CD4-positive, alpha-beta T cell treated with Interleukin-15 for 1 hour (primary cell): ENCODE data around the gene CCDC78.
"Not testable (repeated sequence)": the region's sequence is repeated elsewhere in the genome, so short reads cannot be mapped to it uniquely, and the experiment has no call there.

Source experiments
- DNase-seq: peaks from one replicate; pipeline ENCODE4 v3.0.0-alpha.2; 2020

CCDC78 gene

DNA sequence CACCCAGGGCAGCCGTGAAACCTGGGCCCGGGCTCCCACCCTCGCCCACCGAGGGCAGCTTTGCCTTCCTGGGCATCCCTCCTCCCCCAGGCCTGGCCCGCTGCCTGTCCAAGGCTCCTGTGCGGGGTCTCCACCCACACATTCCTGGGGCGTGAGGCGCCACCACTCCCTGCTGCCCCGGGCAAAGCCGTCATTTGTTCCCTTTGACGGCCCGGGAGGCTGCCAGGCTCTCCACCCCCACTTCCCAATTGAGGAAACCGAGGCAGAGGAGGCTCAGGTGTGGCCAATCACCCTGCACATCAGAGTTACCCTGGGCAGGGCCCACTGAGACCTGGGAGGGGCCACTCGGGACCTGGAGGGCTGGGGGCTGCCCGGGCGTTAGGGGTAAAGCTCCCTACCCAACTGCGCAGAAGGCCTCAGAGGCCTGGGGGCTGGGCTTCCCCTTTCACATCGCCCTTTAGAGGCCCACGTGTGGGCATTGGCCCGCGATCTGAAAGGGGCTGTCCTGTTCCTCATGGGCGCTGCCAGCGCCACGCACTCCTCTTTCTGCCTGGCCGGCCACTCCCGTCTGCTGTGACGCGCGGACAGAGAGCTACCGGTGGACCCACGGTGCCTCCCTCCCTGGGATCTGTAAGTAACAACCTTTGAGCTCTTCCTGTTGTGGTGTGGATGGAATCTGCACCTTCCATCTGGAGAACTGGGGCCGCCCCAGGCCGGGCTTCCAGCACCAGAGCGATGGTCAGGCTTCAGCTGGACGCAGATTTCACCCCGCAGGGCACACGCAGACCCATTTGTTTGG lies 34.5 kb upstream of the CCDC78 start, which contains the start of gene MSLN:
Gene MSLN (plus strand): TSS at position 190 of the 799 bp plus-strand sequence. CDS start 1,947 bp downstream, outside the sequence.
- DNase-seq, result no peak

DNA sequence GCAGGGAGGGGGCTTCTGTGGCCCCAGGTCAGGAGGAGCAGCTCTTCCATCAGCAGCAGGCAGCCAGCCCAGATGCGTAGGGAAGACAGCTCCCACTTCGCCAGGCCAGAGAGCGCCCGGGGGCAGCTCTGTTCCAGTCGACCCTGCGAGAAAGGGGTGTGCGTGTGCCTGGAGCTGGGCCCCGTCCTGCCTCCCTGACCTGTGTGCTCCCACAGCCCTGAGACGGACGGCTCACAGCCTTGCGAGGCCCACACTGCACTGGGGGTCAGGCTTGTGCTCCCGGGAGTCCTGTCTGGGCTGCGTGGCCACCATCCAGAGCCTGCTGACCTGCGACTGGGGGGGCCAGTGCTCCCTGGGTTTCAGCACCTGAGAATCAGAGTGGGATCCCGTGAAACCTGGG lies 33.8 kb upstream of the CCDC78 start:
- no peak for DNase-seq

DNA sequence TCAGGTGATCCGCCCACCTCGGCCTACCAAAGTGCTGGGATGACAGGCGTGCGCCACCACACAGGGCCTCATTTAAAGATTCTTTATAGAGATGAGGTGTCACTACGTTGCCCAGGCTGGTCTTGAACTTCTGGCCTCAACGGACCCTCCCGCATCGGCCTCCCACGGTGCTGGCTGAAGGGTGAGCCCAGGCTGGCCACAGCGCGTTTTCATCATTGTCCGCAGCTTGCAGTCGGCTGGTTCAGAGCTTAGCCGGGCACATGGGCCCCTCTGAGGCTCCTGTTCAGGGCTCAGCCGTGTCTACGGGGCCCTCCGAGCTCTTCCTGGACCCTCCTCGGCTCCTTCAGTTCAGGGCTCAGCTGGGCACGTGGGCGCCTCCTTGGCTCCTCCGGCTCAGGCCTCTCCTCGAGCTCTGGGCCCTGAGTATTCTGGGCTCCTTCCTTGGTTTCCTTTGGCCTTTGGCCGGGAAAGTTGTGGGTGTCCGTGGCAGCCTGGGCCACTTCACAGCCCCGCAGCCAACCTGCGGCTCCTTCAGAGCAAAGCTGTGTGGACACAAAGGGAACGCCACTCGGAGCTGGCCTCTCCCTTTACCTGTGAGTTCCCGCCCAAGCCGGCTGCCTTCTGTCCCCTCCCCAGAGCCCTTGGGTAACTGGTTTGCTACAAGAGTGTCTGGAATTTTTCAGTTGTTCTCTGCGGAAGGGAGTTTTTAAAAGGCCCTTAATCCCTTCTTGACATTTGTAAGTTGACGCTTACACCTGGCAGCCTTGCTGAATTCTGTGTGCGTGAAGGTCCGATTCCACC lies 33.1 kb upstream of the CCDC78 start:
- DNase-seq, result no peak

DNA sequence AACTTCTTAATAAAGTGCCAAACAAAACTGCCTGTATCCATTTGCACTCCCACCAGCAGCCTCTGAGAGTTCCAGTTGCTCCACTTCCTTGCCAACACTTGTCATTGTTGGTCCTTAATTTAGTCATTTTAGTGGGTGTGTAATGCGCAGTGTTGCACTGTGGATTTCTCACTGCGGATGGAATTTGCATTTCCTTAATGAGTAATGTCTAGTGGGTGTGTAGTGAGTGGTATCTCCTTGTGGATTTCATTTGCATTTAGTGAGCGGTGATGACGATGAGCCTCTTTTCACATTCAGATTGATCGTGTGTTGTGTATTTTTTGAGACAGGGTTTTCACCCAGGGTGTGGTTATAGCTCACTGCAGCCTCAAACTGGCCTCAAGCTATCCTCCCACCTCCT lies 30.2 kb upstream of the CCDC78 start:
- no peak for DNase-seq

DNA sequence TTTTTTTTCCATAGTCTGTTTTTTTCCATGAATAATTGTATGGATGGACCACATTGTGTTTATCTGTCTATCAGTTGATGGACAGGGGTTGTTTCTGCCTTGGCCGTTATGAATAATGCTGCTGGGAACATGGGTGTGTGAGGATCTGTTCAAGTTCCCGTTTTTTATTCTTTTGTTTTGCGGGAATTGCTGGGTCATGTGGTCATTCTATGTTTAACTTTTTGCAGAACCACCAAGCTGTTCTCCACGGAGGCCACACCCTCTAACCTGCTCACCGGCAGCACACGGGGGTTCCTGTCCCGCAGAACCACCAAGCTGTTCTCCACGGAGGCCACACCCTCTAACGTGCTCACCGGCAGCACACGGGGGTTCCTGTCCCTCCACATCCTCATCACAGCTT lies 28.4 kb upstream of the CCDC78 start:
- DNase-seq, result no peak

DNA sequence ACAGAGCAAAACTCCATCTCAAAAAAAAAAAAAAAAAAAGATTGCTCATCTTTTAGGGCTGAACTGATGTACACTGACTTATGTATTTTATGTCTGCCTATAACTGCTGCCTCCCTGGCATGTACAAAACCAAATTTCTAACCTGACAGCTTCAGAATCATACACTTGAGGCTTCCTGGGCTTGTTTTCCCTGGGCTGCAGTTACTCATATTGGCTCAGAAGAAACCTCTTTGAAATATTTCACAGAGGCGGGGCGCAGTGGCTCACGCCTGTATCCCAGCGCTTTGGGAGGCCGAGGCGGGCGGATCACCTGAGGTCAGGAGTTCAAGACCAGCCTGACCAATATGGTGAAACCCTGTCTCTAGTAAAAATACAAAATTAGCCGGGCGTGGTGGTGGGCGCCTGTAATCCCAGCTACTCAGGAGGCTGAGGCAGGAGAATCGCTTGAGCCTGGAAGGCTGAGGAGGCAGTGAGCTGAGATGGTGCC lies 27.9 kb upstream of the CCDC78 start:
- not testable (repeated sequence) for DNase-seq

DNA sequence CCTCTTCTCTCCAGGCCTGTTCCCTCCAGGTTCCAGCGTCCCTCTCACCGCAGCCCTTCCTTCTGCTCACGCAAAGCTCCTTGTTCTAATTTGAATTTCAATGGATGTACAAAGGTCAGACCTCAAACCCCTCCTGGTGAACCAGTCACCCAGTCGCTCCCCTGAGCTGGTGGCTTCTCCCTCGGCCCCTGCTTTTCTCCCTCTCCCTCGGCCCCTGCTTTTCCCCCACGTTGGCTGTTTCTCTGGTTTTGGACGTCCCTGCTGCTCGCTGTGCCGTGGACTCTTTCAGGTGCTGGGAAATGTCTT lies 25.7 kb upstream of the CCDC78 start:
- DNase-seq, result no peak

DNA sequence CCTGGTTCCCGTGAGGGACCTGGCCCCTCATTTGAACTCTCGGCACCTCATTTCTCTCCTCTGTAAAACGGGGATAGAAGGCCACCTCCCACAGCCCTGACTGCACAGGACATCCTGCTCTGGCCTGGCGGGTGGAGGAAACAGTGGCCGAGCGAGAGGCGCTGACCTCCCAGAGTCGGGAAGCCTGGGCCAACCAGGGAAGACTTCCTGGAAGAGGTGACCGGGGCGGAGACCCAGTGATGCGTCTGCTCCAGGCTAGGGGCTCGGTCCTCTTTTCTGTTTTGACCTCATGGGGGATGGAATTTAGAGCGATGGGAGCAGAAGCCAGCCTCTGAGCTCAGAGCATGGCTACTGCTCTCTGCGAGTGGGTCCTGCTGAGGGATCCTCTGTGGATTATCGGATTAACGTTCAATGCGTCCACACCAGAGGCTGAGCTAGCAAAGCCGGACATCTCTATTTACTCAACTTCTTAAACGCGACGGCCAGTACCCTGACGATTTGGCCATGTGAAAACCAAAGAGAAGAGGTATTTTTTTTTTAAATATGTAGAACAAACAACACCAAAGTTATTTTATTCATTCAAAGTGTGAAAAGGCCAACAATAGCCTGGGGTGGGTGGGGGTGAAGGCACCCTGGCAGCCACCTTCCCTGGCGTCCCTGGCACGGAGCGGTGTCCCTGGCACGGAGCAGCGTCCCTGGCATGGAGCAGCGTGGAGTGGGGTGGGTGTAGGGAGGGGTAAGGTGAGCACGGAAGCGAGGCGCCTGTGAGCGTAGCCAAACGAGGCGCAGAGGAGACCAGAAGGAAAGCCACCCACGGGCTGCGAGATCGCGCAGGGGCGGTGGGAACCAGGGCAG lies 25.1 kb upstream of the CCDC78 start:
- no peak for DNase-seq

DNA sequence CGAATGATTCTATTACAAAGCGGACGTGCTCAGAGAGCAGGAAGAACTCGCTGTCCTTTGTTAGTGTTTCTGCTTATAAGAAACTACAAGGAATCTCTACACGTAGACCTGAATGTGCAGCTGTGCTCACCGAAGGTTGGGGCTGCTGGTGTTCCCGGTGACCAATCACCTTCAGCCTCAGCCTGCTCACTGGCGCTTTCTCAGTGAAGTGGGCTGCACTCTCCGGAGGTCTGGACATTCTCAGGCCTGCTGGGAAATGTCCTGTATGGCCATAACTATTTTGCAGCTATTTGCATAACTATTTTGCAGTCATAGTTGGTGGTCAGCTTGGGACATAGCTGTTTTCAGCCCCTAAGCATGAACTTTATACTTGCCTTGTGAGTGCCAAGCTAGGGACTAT lies 24.2 kb upstream of the CCDC78 start:
- DNase-seq, result no peak

DNA sequence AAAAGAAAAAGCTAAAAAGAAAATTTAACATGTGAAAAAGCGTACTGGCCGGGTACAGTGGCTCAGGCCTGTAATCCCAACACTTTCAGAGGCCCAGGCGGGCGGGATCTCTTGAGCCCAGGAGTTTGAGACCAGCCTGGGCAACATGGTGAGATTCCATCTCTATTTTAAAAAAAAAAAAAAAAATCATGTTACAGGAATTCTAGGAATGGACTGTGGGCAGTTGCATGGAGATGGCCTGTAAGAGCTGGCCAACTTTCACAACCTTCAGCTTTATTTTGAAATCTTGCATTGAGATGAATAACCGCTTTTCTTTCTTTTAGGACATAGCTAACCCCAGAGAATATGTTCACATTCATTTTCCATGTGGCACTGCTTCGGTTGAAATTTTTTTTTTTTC lies 22.8 kb upstream of the CCDC78 start:
- DNase-seq, result no peak

DNA sequence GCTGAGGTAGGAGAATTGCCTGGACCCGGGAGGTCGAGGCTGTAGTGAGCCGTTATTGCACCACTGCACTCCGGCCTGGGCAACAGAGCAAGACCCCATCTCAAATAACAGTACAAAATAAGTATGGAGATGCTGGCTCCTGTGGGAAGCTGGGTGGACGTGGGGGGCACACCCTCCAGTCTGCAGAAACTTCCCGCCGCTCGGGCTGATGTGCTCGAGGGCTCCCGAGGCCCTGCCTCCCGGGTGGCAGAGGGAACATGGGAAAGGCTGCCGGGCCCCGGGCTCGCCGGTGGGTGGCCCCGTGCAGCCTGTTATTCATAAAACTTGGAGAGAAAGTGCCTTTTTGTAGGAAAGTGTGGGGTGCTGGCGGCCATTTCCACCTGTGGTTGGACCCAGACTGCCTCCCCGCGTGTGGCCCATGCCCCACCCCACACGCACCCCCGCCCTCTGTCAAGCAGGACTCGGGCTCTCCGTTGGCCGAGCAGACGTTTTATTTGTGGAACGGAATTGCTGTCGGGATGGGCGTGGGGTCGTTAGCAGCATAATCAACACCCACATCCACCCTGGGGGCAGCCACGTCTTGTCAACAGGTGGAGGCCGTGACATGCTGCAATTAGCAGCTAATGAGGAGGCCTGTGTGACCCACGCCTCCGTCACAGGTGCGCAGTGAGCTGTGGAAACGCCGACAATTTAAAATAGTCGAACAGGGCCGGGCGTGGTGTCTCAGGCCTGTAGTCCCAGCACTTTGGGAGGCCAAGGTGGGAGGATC lies 21.9 kb upstream of the CCDC78 start:
- DNase-seq, result no peak

DNA sequence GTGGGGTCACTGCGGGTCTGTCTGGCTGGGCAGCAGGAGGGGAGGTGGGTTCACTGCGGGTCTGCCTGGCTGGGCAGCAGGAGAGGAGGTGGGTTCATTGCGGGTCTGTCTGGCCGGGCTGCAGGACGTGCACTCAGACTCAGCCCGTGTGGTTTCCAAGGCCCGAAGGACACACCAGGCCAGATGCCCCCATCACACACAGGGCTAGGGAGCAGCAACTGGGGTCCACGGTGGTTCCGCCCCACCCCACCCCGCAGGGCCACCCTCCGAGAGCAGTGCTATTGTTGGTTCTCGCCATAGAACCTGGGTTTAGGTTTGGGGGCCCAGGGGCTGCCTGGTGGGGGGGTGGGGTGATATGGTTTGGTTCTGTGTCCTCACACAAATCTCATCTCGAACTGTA lies 20.4 kb upstream of the CCDC78 start:
- no peak for DNase-seq

DNA sequence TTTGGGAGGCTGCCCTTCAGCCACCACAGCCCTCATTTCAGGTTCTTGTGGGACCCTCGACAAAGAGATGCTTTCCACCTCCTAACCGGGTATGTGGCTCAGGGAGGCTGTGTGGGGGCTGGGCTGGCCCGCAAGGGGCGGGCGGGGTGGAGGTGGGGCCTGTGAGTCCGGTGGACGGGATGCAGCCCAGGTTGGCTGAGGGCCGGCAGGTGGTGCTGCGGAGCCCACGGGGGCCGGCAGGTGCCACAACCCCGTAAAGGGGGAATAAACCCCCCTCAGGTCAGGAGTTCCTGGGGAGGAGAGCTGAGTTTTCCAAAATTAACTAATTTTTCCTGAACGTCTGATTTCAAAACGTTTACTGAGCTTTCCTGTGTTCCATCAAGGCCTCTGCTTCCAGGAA lies 19.5 kb upstream of the CCDC78 start:
- DNase-seq, result no peak

DNA sequence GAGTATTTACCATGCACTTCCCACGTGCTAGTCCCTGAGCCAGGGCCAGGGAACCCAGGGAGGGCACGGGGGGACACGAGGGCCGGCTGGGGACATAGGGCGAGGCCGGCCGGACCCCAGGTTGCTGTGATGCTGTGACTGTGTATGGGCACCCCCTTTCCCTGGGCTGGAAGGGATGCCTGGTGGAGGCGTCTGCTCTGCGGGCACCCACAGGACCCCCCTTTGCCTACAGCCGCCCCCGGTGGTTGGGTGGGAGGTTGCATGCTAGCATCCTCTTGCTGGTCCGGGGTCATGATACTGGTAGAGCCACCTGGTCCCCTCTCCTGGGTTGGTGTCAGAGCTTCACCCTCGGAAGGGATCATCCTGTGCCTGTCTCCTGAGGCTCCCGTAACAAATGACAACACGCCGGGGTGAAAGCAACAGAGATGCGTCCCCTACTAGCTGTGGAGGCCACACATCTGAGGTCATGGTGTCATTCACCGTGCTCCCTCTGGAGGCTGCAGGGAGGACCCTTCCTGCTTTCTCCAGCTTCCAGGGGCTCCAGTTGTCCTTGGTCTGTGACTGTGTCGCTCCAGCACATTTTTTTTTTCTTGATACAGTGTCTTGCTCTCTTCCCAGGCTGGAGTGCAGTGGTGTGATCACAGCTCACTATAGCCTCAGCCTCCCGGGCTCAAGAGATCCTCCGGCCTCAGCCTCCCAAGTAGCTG lies 17.7 kb upstream of the CCDC78 start:
- no peak for DNase-seq

DNA sequence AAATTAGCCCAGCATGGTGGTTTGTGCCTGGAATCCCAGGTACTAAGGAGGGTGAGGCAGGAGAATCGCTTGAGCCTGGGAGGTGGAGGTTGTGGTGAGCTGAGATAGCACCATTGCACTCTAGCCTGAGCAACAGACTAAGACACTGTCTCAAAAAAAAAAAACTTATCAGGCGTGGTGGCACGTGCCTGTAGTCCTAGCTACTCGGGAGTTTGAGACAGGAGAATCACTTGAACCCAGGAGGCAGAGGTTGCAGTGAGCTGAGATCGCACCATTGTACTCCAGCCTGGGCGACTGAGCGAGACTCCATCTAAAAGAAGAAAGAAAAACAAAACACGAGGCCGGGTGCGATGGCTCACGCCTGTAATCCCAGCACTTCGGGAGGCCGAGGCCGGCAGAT lies 16.7 kb upstream of the CCDC78 start:
- DNase-seq, result not testable (repeated sequence)

DNA sequence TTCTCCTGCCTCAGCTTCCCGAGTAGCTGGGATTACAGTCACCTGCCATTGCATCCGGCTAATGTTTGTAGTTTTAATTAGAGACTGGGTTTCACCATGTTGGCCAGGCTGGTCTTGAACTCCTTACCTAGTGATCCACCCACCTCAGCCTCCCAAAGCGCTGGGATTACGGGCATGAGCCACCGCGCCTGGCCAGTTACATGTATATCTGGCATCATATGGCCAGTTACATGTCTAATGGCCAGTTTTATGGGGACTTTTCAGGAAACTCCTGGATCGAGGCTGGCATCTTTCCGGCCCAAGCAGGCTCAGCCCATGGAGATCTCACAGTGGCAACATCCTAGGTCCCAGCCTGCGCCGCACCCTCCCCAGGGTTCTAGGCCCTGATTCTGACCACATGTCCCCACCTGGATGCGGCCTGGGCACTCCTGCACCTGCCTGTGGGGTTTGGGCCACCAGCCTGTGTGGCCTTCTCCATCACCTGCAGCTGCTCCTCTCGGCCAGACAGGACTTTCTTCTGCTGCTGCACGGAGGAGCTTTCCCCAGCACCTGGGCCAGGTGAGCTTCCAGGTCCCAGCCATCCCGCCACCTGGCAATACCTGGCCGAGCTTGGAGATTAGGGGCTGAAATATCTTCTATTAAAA lies 15.9 kb upstream of the CCDC78 start:
- no peak for DNase-seq

DNA sequence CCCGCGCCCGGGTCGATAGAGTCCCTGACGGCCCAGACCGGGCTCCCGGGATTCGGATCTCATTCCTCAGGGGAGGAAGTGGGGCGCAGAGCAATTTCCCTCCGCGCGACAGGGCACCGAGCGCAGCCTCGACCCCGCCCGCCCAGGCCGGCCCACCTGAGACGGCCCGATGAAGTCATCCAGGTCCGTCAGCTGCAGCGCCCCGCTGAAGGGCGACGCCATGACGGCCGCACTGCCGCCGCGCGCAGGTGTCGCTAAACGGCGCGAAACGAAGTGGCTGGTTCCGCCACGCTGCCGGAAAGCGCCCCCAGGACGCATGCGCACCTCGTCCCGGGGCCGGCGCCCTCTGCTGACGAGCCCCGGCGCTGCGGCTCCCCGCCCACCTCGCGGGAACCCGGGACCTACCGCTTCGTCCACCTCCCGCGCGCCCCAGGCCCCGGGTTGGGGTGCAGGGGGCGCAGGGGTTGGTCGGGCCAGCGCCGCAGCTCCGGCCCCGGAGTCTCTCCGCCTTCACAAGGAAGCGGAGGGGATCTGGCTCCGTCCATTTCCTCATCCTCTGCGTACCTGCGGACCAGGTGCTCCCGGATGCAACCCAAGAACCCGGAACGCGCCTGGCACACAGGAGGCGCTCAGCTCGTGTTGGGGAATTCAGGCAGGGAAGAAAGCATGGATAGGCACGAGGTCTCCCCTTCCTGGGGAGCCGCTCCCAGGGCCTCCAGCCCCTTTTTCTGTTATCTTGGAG lies 14.7 kb upstream of the CCDC78 start, which contains the start of gene CIAO3:
Gene CIAO3 (minus strand): TSS at position 234 of the 742 bp plus-strand sequence. CDS start 12 bp downstream, at position 222.
- DNase-seq, result peak; percentile 88

DNA sequence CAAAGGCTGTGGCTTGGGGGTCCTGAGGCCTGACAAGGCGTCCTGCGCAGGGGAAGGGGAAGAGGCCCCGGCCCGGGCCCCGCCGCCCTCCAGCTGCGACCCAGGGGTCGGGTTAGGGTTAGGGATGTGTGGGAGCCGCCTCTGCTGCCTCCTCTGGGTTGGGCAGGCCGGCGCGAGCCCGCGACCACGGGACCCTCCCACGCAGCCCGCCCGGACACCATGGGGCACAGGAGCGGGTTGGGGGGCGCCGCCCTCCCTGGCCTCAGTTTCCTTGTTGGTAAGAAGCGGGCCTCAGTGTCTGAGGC lies 14.2 kb upstream of the CCDC78 start:
- no peak for DNase-seq

DNA sequence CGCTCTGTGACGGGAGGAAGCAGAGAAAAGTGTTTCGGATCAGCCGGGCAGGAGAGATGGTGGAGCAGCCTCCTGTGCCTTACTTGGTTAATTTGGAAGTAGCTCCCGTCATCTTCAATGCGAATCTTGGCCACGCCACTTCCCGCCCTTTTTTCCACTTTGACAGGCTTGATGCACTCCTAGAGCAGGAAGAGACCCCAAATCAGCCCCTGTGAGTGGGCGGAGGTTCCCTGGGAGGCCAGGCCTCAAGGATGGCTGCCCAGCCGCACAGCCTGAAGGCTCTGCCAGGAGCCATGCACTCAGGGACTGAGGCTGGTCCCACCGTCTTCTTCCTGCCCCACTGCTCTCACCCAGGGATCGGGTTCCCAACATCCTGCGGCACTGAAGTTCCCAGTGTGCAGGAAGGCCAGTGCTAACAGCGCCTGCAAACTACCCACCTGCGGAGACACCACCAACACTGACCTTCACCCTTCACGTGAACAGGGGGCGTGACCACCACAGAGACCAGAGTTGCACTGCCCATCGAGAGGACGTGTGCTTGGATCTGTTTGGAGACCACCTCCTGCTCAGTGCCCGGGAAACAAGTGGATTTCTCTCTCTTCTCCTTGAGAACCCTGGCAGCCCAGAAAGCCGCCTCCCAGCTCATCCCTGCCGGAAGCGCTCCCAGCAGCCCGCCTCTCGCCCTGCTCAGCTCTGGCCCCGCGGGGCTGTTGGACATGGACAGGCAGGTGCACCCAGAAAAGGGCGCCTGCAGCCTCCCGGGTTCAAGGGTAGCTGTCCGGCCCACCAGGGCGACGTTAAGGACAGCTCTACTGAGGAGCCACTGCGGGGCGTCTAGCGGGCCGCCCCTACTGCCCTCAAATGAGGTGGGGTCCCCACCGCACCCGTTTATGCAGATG lies 13.6 kb upstream of the CCDC78 start:
- no peak for DNase-seq
